Daoy (cell line): ENCODE measurements around the gene SRGAP3. TPM values are rescaled to one million over a fixed set of nuclear protein-coding genes. Genes with fewer than 3 reads are reported as not detected.

Experiments
- DNase-seq: peaks from one replicate; pipeline ENCODE4 v3.0.0-alpha.2; 2015; ENCODE audit warnings: low read depth
- total RNA-seq: library from RNA; depleted of rRNA; stranded (reverse); fragments of >200 nt; shearing (Covaris generic); gene quantifications from 2 replicates; pipeline ENCODE4 v1.2.3, GENCODE V29; 2014

The SRGAP3 gene
- total RNA-seq, 1 experiment from 2014 or later = 5.0 TPM

DNA sequence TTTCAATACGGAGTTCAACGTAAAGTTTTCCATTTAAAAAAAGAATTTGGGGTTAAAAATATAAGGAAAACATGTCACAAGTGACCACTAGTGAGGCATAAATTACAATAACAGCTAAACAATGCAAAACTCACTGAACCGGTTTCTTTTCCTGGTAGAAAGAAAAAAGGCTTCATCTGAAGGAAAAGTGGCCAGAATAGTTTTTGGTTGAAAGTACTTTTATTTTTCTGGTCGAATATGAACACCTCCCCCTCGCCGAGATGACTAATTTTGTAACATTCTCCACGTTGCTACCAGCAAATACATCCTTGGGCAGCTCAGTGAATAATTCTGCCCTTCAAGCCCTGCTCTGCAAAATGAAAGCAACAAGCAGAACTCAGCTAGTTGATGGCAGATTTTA, 3.9 kb upstream of the SRGAP3 start:
- DNase-seq = no peak

DNA sequence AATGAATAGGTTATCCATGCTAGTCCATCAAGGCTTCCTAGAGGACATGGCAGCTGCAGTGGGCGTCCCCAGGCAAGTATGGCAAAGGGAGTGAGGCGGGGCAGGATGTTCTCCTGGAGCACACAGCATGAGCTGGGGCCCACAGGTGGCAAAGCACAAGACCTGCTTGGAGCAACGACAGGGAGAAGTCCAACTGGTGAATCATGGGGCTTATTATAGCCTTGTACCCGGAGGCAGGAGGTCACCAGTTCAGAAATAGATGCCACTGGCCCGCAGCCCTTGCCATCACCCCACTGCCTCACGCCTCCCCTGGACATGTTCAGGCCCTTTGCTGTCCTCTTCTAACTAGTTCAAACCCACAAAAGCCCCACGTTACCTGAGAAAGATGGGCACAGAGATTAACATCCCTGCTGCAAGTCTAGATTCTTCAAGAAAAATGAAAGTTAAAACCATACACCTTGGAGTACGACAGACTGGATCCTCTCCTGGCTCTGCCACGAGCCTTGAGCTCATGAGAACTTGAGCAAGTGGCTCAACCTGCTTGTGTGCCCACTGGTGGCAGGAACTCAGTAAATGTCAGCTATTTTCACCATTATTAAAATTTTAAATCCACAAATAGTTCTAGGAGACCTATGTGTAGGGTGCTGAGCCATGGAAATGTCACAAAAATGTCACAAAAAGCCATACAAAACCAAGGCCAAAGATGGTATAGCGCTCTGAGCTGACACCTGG, 1.8 kb upstream of the SRGAP3 start:
- no peak for DNase-seq

DNA sequence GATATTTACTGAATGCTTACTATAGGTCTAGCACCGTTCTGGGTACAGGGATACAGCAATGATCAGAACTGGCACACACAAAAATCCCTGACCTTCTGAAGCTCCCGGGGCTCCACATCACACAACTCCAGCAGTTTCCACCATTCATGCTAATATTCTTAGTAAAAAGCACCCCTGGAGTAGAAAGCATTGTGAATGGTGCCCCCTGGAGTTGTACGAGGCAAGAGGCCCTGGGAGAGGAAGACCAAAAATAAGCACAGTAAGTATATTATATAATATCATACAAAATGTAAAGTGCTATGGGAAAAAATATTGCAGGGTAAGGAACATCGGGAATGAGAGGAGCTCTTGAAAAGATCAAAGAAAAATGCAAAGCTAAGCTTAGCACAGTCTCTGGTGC, 790 bp upstream of the SRGAP3 start:
- DNase-seq = no peak

DNA sequence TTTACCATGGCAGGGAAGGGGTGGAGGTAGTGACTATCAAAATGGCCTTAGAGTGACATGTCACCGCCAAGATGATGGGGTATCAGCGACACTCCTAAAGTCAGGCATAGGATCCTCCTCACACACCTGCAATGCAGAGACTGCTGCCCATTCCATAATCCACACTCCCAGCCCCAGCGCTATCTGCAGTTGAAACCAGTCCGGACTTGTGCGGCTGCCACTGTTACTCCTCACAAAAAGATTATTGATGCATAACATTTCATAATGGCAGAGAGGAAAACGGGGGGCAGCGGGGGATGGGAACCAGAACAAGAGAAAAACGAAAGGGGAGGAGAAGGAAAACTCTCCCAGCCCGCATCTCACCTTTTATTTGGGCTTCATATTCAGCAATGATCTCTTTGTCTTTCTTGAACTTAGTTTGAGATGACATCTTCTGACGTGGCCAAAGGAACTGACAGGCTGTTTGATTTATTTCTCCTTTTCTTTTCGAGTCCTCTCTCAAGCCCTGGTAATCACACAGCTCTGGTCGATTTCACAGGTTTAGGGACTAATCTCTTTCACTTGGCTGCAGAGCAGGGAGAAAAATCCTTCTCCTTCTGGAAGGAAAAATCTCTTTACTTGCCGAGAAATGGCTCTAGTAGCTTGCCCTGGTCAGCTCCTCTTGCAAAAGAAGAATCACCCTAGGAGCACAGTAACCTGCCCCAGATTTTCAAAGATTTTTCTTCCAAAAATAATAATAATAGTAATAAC, 749 bp downstream of the SRGAP3 start:
- DNase-seq = no peak

DNA sequence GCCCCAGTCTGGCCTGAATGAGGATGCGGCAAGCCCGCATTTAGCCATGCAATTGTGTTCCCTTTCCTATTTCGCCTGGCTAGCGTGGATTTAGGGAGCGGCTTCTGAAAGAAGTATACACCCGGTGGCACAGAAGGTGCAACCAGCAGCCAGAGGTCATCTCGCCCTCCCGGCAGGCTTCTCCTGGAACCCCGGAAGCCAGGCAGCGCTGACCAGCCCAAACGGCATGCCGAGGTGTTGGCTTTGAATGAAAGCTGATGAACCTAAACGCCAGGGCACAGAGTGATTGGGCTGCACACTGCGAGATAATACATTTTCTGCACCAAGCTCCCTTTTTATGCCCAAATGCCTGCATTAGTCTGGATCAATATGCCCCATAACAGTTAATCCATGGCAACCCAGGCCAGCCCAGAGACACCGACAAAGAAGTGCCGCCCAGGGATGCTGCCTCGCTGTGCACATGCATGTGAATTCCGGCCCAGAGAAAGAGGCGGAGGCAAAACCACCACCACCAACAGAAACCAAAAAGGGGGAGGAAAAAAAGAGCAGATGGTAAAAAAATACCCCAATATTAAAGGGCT, 1.4 kb downstream of the SRGAP3 start:
- DNase-seq = no peak

DNA sequence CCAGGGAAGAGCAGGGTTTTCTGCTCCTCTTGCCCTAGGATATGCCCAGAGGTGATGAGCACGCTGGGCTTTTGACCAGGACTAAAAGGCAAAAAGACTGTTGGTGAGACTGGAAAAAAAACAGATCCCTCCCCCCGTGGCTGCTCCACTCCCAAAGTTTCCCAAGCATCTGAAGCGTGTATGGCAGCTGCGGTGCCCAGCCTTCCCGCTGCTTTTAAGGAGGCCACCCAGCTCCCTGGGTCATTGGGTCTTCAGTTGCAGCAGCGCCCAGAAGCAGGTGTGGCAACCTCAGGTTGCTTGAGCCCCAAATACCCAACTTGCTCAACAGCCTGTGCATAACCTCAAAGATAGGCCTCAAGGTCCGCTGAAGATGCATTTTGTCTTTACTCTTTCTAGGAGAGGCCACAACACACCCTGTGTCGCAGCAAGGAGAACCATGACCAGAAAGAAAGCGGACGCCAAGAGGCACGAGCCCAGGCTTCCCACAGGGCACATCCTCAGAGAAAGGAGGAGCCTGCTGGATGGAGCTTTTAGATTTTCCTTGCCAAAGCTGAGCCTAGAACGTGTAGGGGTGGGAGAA, 2.0 kb downstream of the SRGAP3 start:
- DNase-seq = no peak

DNA sequence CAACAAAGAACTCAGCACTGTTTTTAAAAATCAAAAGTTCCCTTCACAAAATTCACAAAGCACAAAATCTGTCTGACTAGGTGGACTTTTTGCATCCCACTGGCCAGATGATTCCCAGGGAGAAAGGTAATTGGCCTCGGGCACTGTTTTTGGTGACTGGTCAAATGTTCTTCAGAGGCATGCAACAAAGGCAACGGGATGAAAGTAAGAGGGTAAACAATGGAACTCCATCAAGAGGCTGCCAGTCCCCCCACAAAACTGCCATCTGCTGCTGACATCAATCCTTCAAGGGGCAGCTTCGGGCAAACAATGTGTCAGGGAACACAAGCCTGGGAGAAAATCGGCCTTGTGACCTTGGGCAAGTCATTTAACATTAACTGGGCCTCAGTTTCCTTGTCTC, 3.3 kb downstream of the SRGAP3 start:
- DNase-seq = no peak

DNA sequence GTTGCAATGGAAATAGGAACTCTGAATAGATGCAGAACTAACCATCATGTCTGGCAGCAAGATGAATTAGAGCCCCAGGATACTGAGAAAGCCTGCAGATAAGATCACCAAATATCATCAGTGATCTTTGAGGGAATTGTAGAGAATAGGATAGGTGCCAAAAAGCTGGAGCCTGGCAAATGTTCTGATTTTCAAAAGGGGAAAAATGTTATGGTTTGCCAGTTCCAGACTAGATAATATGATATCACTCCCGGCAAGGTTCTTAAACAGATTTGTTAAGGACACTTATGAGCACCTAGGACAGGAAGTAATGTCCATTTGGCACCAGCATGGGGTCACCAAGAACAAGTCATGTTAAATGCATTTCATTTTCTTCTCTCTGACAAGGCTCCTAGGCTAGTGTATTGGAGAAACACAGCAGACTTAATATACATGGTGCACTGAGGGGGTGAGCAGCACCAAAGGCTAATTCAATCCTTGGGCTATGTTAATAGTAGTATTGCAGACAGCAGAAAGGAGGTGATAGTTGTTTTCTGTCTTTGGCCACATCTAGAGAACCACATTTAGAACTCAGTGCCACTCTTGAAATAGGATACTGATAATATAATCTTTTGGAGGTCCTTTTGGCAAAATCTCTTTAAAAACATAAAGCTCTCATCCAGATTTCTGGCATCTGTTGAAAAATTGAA, 4.8 kb downstream of the SRGAP3 start:
- DNase-seq = no peak

DNA sequence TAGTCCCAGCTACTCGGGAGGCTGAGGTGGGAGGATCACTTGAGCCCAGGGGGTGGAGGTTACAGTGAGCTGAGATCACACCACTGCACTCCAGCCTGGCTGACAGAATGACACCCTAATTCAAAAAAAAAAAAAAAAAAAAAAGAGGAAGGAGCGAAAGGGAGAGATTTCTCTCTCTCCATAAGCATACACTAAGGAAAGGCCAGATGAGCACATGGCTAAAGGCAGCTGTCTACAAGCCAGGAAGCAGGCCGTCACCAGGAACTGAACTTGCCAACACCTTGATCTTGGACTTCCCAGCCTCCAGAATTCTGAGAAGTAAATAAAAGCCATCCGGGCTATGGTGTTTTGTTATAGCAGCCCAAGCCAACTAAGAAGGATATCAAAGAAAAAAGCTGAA, 7.5 kb downstream of the SRGAP3 start:
- DNase-seq = no peak

DNA sequence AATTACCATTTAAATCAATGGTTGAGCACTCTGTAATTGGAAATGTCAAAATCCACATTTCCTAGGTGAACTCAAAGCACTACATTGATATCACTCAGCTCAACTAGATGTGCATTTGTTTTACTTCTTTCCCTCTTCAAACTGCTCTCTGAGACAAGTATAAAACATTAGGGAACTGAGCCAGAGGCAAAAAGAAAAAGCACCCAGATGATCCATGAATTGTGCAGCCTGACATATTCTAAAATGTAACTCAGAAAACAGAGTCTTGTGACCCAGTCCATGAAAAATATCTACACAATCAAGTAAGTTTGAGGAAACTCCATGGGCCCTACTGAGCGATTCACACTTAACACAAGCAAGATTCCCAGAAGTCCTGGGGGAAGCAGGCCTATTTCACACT, 9.8 kb downstream of the SRGAP3 start:
- no peak for DNase-seq

DNA sequence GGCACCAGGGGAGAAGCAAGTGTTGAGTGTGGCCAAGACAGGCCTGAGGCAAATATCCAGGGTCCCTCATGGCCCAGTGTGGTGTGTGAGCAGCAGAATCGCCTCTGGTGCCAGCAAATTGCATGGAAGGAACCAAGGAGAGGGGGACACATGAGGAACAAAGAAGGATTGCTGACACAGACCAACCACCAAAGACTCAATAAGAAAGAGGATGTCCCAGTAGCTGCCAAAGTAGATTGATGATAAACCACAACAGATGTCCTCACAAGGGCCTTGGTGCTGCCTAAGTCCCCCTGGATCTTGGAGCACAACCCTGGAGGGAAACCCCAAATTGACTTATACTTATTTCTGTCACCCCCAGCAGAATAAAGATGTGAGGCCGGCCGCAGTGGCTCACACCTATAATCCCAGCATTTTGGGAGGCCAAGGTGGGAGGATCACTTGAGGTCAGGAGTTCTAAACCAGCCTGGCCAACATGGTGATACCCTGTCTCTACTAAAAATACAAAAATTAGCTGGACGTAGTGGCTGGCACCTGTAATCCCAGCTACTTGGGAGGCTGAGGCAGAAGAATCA, 10.6 kb downstream of the SRGAP3 start:
- DNase-seq = no peak

DNA sequence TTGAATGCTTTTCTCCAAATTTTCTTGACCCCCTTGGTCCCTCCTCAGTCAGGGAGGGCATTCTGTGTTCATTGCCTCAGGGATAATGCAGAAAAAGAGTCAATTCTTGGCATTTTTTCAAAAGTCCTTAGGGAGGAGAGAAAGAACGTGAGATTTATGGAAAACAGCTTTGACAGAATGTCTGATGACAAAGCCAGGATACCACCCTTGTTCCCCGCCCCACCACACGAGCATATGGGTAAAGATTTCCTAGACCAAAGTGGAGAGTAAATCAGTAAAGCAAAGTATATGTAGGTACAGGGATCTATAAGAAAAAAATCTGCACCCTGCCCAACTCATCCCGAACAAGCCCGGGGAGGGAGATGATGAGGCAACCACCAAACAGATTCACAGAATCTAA, 11.2 kb downstream of the SRGAP3 start:
- DNase-seq = no peak

DNA sequence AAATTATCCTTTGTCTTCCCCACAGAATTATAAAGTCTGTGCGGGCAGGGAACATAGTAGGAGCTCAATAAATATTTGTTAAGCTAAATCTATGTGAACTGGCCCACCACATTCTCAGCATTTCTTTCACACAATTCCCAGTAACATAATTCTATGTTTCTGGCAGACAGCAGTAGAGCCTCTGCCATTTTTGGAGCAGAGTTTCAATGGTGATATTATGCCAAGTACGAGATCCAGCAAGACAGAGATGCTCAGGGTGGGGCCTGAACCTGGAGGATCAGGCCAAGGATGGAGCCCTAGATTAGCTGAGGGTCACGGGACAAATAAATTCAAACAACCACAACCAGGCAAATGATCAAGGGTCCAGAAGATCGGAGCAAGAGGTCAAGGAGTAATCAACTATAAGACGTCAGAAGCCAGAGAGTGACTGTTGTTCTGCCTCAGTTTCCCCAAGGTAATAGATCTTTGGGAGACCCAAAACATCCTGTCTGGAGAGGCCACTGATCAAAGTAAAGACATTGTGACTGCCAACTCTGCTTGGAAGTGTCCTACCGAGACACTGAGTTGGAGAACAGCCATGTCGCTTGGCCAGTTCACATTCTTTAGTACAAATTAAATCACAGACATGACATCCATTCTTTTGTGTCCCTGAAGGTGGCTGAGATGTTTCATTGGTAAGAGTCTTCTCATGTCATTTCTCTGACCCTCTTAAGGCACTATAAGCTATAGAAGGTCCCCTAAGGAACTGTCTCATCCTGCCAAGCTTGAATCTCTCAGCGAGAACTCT, 15.4 kb downstream of the SRGAP3 start:
- DNase-seq = no peak

DNA sequence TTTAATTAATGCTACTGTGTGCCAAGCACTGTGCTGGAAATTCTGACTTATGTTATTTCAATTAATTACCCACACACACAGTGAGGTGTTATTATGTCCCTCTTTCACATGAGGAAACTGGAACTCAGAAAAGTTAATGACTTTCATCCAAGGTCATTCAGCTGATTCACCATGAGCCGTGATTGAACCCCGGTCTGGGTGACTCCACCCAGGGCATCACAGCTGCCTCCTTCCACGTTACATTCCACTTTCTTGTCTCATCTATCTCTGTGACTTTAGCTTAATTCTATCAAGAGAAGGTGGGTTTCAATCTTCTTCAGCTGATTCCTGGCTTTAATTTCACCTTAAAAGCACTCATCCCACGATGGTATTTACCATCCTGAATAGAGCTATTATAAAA, 16.3 kb downstream of the SRGAP3 start:
- no peak for DNase-seq

DNA sequence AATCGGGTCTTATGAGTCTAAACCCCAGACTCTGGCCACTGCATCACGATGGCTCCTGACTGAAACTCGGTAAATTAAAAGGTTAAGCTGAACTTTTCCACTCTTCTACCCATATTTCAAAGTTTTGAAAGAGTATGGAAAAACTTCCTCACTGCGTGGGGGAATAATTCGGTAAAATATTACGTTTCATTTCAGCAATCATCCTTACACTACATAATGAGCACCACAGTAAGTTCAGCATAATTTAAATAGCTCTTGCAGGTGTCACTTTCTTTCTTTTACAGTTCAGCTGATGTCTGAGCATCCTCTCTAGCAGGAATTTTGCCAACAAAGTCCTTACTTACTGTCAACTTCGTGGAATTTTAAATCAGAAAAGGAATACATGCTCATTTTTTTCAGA, 17.5 kb downstream of the SRGAP3 start:
- no peak for DNase-seq

DNA sequence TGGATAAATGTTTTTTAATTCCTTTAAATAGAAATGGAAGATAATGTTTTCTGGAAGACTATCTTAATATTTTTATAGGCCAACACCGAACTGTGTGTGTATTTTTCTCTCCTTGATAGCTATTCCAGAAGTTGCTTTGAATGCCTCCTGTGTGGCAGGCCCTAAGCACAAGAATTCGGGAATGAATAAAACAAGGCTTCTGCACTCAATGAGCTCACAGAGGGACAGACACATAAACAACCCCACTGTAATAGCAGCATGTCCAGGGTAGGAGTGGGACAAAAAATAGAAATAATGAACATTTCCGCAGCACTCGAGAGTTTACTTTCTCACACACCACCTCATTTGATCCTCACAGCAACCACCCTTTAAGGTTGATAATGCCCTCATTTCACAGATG, 18.0 kb downstream of the SRGAP3 start:
- no peak for DNase-seq

DNA sequence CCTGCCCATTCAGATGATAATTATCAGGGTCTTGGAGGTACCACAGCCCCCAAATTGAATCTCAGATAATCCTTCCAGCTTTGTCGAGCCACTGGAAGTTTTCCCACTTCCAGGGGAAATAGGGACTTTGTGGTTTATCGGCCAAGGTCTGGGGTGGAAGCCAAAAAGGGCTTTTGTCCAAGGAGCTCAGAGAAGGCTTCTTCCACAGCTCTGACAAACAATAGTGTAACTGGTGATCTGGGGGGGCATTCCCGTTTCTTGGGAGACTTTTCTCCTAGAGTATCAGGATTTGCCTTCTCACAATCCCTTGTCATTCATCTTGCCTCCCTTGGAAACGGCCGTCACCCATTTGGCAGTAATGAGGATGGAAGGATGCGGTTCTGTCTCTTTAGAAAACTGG, 18.4 kb downstream of the SRGAP3 start:
- DNase-seq = no peak

DNA sequence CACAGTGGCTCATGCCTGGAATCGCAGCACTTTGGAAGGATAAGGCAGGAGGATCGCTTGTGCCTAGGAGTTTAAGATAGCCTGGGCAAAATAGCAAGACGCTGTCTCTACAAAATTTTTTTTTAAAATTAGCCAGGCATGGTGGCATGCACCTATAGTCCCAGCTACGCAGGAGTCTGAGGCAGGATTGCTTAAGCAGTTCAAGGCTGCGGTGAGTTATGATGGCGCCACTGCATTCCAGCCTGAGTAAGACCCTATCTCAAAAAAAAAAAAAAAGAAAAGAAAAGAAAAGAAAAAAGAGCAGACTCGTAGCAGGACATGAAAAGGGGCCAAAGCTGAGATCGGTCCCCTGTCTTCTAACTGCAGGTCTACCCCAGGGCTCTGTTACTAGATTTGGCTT, 18.9 kb downstream of the SRGAP3 start:
- DNase-seq = no peak

DNA sequence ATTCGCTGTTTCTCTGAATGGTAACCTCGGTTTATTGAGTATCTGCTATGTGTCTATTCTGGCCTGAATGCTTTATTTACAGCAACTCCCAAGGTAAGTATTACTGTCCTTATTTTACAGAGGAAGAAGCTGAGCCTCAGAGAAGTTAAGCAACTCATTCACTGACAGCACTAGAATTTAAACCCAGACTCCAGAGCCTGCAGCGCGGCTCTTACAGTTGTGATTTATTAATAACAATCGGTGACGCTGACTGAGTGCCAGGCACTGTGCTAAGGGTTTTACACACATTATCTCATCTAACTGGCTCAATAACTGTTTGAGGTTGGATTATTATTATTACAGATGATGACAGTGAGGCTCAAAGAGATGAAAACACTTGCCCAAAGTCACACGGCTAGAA, 19.6 kb downstream of the SRGAP3 start:
- DNase-seq = no peak

DNA sequence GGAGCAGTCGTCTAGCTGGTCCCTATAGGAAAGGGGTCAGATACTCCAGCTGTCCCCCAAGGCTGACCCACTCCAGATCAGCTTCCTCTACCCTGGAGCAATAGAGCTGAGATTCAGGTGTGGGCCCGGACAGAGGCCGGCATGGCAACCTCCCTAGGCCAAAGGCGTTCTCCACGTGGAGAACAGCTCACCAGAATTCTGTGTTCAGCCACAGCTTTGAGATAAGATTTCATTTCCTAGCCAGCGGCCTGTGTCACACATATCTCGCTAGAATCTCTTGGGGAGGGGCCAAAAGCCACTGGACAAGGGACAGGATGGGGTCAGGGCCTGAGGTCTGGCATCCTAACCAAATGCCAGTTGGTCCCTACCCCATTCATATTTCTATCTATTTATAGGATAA, 20.1 kb downstream of the SRGAP3 start:
- no peak for DNase-seq

DNA sequence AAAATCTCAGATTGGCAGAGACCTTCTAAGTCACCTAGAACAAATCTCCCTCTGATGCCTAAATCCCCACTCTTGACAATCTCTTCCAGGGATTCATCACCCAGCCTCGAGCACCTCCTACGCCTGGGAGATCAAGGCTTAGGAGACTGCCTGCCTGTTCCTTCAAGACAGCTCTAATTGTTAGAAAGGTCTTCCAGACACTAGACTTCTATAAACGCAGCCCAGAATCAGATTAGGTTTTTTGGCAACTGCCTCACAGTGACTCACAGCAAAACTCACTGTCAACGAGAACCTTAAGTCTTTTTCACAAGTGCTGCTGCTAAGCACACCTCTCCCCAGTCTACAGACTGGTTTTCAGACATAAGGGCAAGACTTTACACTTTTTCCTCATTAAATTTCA, 23.1 kb downstream of the SRGAP3 start:
- peak; percentile 55 for DNase-seq
